NCI-H226 (cell line): ENCODE data around the gene IQGAP2.
"Not testable (repeated sequence)": the region's sequence is repeated elsewhere in the genome, so short reads cannot be mapped to it uniquely, and the experiment has no call there.

ENCODE experiments used
- DNase-seq: peaks from one replicate; pipeline ENCODE4 v3.0.0-alpha.2; 2015

The IQGAP2 gene

GRCh38 chr5:76514292-76514691 lies 111.2 kb downstream of the IQGAP2 start:
- peak; percentile 21 for DNase-seq

GRCh38 chr5:76514713-76515112 lies 111.6 kb downstream of the IQGAP2 start:
- no peak for DNase-seq

GRCh38 chr5:76517334-76517733 lies 114.2 kb downstream of the IQGAP2 start:
- DNase-seq: no peak

- not testable (repeated sequence) for DNase-seq
Observed at GRCh38 chr5:76518246-76518645, 115.2 kb downstream of the IQGAP2 start.

GRCh38 chr5:76521240-76521758 lies 118.2 kb downstream of the IQGAP2 start:
- peak; percentile 48 for DNase-seq

GRCh38 chr5:76522103-76522935 lies 119.2 kb downstream of the IQGAP2 start:
- DNase-seq: no peak

GRCh38 chr5:76524101-76524835 lies 121.2 kb downstream of the IQGAP2 start:
- no peak for DNase-seq

- no peak for DNase-seq
Observed at GRCh38 chr5:76524868-76525267, 121.8 kb downstream of the IQGAP2 start.

- no peak for DNase-seq
Observed at GRCh38 chr5:76525956-76526355, 122.9 kb downstream of the IQGAP2 start.

- DNase-seq: no peak
Observed at GRCh38 chr5:76526950-76527583, 124.0 kb downstream of the IQGAP2 start.

GRCh38 chr5:76527685-76528161 lies 124.6 kb downstream of the IQGAP2 start:
- peak; percentile 27 for DNase-seq

- DNase-seq: no peak
Observed at GRCh38 chr5:76528547-76529331, 125.7 kb downstream of the IQGAP2 start.

- no peak for DNase-seq
Observed at GRCh38 chr5:76529464-76530344, 126.6 kb downstream of the IQGAP2 start.

- no peak for DNase-seq
Observed at GRCh38 chr5:76532052-76532451, 129.0 kb downstream of the IQGAP2 start.

GRCh38 chr5:76532973-76533372 lies 129.9 kb downstream of the IQGAP2 start:
- no peak for DNase-seq

- no peak for DNase-seq
Observed at GRCh38 chr5:76535577-76535976, 132.5 kb downstream of the IQGAP2 start.

- no peak for DNase-seq
Observed at GRCh38 chr5:76537073-76537543, 134.0 kb downstream of the IQGAP2 start.

GRCh38 chr5:76542241-76542640 lies 139.2 kb downstream of the IQGAP2 start:
- DNase-seq: no peak

- no peak for DNase-seq
Observed at GRCh38 chr5:76542887-76543690, 140.0 kb downstream of the IQGAP2 start.

GRCh38 chr5:76544268-76544926 lies 141.3 kb downstream of the IQGAP2 start:
- no peak for DNase-seq
